ENCODE results near the gene SUMO2. TPM values are rescaled to one million over a fixed set of nuclear protein-coding genes. Genes with fewer than 3 reads are reported as not detected.

Gene SUMO2
- total RNA-seq, 1 experiment from 2014 or later: 859 TPM

DNA sequence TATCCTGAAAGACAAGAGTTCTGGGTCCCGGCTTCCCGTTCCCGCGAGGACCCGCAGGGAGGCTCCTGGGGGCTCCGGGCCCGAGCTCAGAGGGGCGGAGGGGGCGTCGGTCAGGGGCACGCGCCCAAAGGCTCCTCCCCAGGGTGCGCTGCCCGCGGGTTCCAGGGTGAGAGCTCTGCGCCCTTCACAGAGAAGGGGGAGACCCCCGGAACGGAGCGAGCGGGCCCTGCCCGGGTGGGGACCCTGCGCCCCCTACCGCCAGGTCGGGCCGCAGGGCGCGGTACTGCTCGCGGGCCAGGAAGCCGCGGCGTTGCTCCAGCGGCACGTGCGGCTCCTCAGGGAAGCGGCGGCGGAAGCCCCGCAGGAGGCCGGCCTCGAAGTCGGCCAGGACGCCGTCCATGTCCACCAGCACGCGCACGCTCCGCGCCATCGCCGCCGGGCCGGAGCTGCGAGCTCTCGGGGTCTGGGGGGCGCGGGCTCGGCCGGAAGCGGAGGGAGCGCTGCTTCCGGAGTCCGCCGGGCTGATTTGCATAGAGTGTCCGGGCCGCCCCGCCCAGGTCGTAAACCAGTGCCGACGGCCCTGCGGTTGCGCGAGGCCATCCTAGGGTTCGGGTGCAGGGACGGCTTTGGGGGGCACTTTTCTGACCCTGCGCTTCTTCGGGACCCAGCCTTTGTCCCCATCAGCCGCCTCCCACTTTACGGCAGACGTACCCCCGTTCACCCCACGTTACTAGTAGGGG is 51.3 kb downstream of the SUMO2 start, which contains the start of gene NT5C:
TSS of gene NT5C (minus strand) at position 465 of the 740 bp plus-strand sequence. CDS start at position 430, 35 bp downstream.
- Histone ChIP-seq H3K4me2 (ENCODE audit: low read length) (peak within 1 kb of the TSS; percentile 86), H3K4me1 (ENCODE audit: control insufficient read depth in 1 of 2, insufficient read depth in 2 of 2, low read length in 2 of 2) (peaks cover 24 to 68% of the 10 kb centered on the region in 2 experiments; a peak in 3 of 4 replicates), H3K27me3 (ENCODE audit: insufficient read depth, low read length) (no peaks in the 10 kb centered on the region), H3K36me3 (ENCODE audit: control insufficient read depth in 1 of 2, insufficient read depth in 2 of 2, low read length in 2 of 2) (peaks cover 10 to 43% of the 10 kb centered on the region in 2 experiments; a peak in 2 of 4 replicates), H3K4me3 (replicated peaks in 1 of 2; ENCODE audit: low read depth in 1 of 2, low read length in 2 of 2) (peak within 1 kb of the TSS; percentile 85), H3K9me2 (ENCODE audit: insufficient read depth) (no peaks in the 10 kb centered on the region), H3K9me3 (ENCODE audit: control insufficient read depth in 1 of 2, insufficient read depth in 1 of 2, low read depth in 1 of 2, low read length in 2 of 2) (no peaks in the 10 kb centered on the region), H3K9ac (ENCODE audit: low read length) (peak within 1 kb of the TSS; percentile 99), H3K79me2 (ENCODE audit: insufficient read depth, low read length) (peaks cover 58% of the 10 kb centered on the region), H2AFZ (ENCODE audit: low read depth, low read length, poor library complexity, severe bottlenecking) (no peak within 1 kb of the TSS), H4K20me1 (ENCODE audit: insufficient read depth) (no peaks in the 10 kb centered on the region), H3K27ac (ENCODE audit: low read depth, low read length) (peak within 1 kb of the TSS; percentile 99)
- ATAC-seq (peak; percentile 82), DNase-seq (ENCODE audit: low read depth, low spot score) (no peak)
- ChIA-PET POLR2A (interaction anchor here (0.9 to 2.2 kb wide), 12 partner anchors 9 to 170 kb away, joined by 3 to 7 read pairs (median 4); partner anchors contain the start of genes ARMC7 and JPT1), CTCF (interaction anchor here (0.6 to 4.9 kb wide), 11 partner anchors 10 to 170 kb away, joined by 3 to 50 read pairs (median 5); partner anchors contain the start of genes ARMC7, MIF4GD and SLC16A5), RAD21 (ENCODE audit: low non-redundant PET in 1 of 2, low total read pairs in 2 of 2, uncharacterized antibody in 2 of 2, unreplicated experiment in 2 of 2) (interaction anchor here (0.6 to 1.2 kb wide), 3 partner anchors 17 to 279 kb away, joined by 3 to 6 read pairs (median 4); no protein-coding TSS in a partner anchor)
- TF ChIP-seq SIN3A (IDR thresholded peaks at IDR 0.05; ENCODE audit: low read depth): no peak
- TF ChIP-seq CEBPB (IDR thresholded peaks at IDR 0.05; ENCODE audit: low read depth): no peak
- TF ChIP-seq YY1 (IDR thresholded peaks at IDR 0.05; ENCODE audit: extremely low read depth, insufficient replicate concordance, low read depth, low read length): peak; percentile 66
- TF ChIP-seq, protein P1, sequence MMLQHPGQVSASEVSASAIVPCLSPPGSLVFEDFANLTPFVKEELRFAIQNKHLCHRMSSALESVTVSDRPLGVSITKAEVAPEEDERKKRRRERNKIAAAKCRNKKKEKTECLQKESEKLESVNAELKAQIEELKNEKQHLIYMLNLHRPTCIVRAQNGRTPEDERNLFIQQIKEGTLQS (IDR thresholded peaks at IDR 0.05): no peak
- TF ChIP-seq CBX3 (IDR thresholded peaks at IDR 0.05; ENCODE audit: low read depth): no peak
- peak; percentile 78 for TF ChIP-seq POLR2A (IDR thresholded peaks at IDR 0.05; ENCODE audit: borderline replicate concordance, extremely low read depth, insufficient read depth, insufficient read length)
- peak; percentile 67 for TF ChIP-seq TCF7L2 (IDR thresholded peaks at IDR 0.05; ENCODE audit: borderline replicate concordance, extremely low read depth, insufficient read depth, insufficient read length)
- no peak for TF ChIP-seq RAD21 (IDR thresholded peaks at IDR 0.05; ENCODE audit: low read depth)
- TF ChIP-seq EGR1 (IDR thresholded peaks at IDR 0.05; ENCODE audit: low read depth): no peak
- TF ChIP-seq POLR2AphosphoS5 (IDR thresholded peaks at IDR 0.05; ENCODE audit: low read depth, low read length): peak; percentile 88
- TF ChIP-seq, protein P2, sequence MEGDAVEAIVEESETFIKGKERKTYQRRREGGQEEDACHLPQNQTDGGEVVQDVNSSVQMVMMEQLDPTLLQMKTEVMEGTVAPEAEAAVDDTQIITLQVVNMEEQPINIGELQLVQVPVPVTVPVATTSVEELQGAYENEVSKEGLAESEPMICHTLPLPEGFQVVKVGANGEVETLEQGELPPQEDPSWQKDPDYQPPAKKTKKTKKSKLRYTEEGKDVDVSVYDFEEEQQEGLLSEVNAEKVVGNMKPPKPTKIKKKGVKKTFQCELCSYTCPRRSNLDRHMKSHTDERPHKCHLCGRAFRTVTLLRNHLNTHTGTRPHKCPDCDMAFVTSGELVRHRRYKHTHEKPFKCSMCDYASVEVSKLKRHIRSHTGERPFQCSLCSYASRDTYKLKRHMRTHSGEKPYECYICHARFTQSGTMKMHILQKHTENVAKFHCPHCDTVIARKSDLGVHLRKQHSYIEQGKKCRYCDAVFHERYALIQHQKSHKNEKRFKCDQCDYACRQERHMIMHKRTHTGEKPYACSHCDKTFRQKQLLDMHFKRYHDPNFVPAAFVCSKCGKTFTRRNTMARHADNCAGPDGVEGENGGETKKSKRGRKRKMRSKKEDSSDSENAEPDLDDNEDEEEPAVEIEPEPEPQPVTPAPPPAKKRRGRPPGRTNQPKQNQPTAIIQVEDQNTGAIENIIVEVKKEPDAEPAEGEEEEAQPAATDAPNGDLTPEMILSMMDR (IDR thresholded peaks at IDR 0.05 in 2 of 3, conservative IDR thresholded peaks at IDR 0.05 in 1 of 3; ENCODE audit: borderline replicate concordance in 1 of 3, insufficient read depth in 1 of 3, low read depth in 2 of 3, low read length in 2 of 3): peak in 2 of 3 experiments; percentile 73 to 91; a peak in 4 of 6 replicates
- peak; percentile 94 for TF ChIP-seq ZFX (IDR thresholded peaks at IDR 0.05)
- no peak for TF ChIP-seq ELF1 (IDR thresholded peaks at IDR 0.05; ENCODE audit: borderline replicate concordance, low read depth)
- intact Hi-C loops (cut with micrococcal nuclease): loop anchor here (1.0 kb wide), 2 partner anchors 17 to 40 kb away; no protein-coding TSS in a partner anchor
- BruUV-seq (replicated peaks): no TSS peak

Data from HCT116 (cell line).